ENCODE data around the gene RUVBL2.

RUVBL2 gene

GRCh38 chr19:49004133-49004532, 10.4 kb downstream of the RUVBL2 start:
- no peaks in the 10 kb centered on the region for H3K27me3 ChIP-seq (ENCODE audit: control insufficient read depth in 1 of 2, insufficient read depth in 1 of 2, low read length in 2 of 2)
- H3K4me3 ChIP-seq (ENCODE audit: insufficient read depth in 1 of 2, low read depth in 1 of 2, low read length in 2 of 2) = no peak overlapping the region
- H3K18ac ChIP-seq (ENCODE audit: low read depth in 1 of 2, low read length in 2 of 2) = no peak overlapping the region
- H2AK5ac ChIP-seq (ENCODE audit: low read length, severe bottlenecking) = no peak overlapping the region
- no peaks in the 10 kb centered on the region for H3K4me1 ChIP-seq (ENCODE audit: control insufficient read depth, insufficient read depth, low read depth, low read length)
- H2BK5ac ChIP-seq (ENCODE audit: low read depth, low read length, poor library complexity, severe bottlenecking) = no peak overlapping the region
- H4K8ac ChIP-seq (ENCODE audit: low read length) = no peak overlapping the region
- H4K91ac ChIP-seq (ENCODE audit: low read length) = no peak overlapping the region
- no peak overlapping the region for H2BK12ac ChIP-seq (ENCODE audit: low read length in 2 of 2)
- no peak overlapping the region for H3K9ac ChIP-seq (ENCODE audit: low read length)
- H3K79me1 ChIP-seq (replicated peaks; ENCODE audit: low read length, poor library complexity, severe bottlenecking) = peaks cover 22% of the 10 kb centered on the region
- peaks cover 43 to 52% of the 10 kb centered on the region in 2 experiments for H3K36me3 ChIP-seq (ENCODE audit: control insufficient read depth in 1 of 2, insufficient read depth in 2 of 2, low read depth in 1 of 2, low read length in 2 of 2)
- no peak overlapping the region for H3K27ac ChIP-seq (ENCODE audit: low read length, poor library complexity, severe bottlenecking)
- H2BK15ac ChIP-seq (ENCODE audit: low read depth, poor library complexity, severe bottlenecking) = no peak overlapping the region
- no peak overlapping the region for H3K23ac ChIP-seq (ENCODE audit: low read length in 2 of 2)
- H3K14ac ChIP-seq (ENCODE audit: low read length in 2 of 2) = no peak overlapping the region
- no peak overlapping the region for H3K4ac ChIP-seq (ENCODE audit: low read depth in 1 of 2, low read length in 2 of 2)
- no peaks in the 10 kb centered on the region for H3K9me3 ChIP-seq (ENCODE audit: control insufficient read depth, low read length)
- no peak for DNase-seq
- 99% methylated on average over 15 of the region's 15 CpGs for WGBS
- no peak overlapping the region for H3K4me2 ChIP-seq (ENCODE audit: low read length, poor library complexity, severe bottlenecking)
- H2AFZ ChIP-seq (ENCODE audit: low read depth, low read length) = no peak overlapping the region
- H2BK120ac ChIP-seq (ENCODE audit: low read depth, low read length) = no peak overlapping the region

GRCh38 chr19:49004964-49005614, 11.4 kb downstream of the RUVBL2 start:
- Histone ChIP-seq H3K14ac (ENCODE audit: low read length in 2 of 2) (no peak overlapping the region), H3K4me1 (ENCODE audit: control insufficient read depth, insufficient read depth, low read depth, low read length) (no peaks in the 10 kb centered on the region), H4K91ac (ENCODE audit: low read length) (no peak overlapping the region), H3K18ac (ENCODE audit: low read depth in 1 of 2, low read length in 2 of 2) (no peak overlapping the region), H2BK120ac (ENCODE audit: low read depth, low read length) (no peak overlapping the region), H3K9ac (ENCODE audit: low read length) (no peak overlapping the region), H4K8ac (ENCODE audit: low read length) (no peak overlapping the region), H3K4me2 (ENCODE audit: low read length, poor library complexity, severe bottlenecking) (no peak overlapping the region), H3K9me3 (ENCODE audit: control insufficient read depth, low read length) (no peaks in the 10 kb centered on the region), H2BK15ac (ENCODE audit: low read depth, poor library complexity, severe bottlenecking) (no peak overlapping the region), H3K79me1 (replicated peaks; ENCODE audit: low read length, poor library complexity, severe bottlenecking) (peaks cover 17% of the 10 kb centered on the region), H3K27me3 (ENCODE audit: control insufficient read depth in 1 of 2, insufficient read depth in 1 of 2, low read length in 2 of 2) (no peaks in the 10 kb centered on the region), H3K4ac (ENCODE audit: low read depth in 1 of 2, low read length in 2 of 2) (no peak overlapping the region), H2AFZ (ENCODE audit: low read depth, low read length) (no peak overlapping the region), H2AK5ac (ENCODE audit: low read length, severe bottlenecking) (no peak overlapping the region), H3K23ac (ENCODE audit: low read length in 2 of 2) (no peak overlapping the region), H3K27ac (ENCODE audit: low read length, poor library complexity, severe bottlenecking) (no peak overlapping the region), H3K4me3 (ENCODE audit: insufficient read depth in 1 of 2, low read depth in 1 of 2, low read length in 2 of 2) (no peak overlapping the region), H3K36me3 (ENCODE audit: control insufficient read depth in 1 of 2, insufficient read depth in 2 of 2, low read depth in 1 of 2, low read length in 2 of 2) (peaks cover 48 to 59% of the 10 kb centered on the region in 2 experiments), H2BK12ac (ENCODE audit: low read length in 2 of 2) (no peak overlapping the region), H2BK5ac (ENCODE audit: low read depth, low read length, poor library complexity, severe bottlenecking) (no peak overlapping the region)
- WGBS = 94% methylated on average over 6 of the region's 7 CpGs
- no peak for DNase-seq

- DNase-seq = no peak
- H4K91ac ChIP-seq (ENCODE audit: low read length) = no peak overlapping the region
- H3K18ac ChIP-seq (ENCODE audit: low read depth in 1 of 2, low read length in 2 of 2) = no peak overlapping the region
- H3K14ac ChIP-seq (ENCODE audit: low read length in 2 of 2) = no peak overlapping the region
- H3K36me3 ChIP-seq (ENCODE audit: control insufficient read depth in 1 of 2, insufficient read depth in 2 of 2, low read depth in 1 of 2, low read length in 2 of 2) = peaks cover 66 to 76% of the 10 kb centered on the region in 2 experiments
- no peak overlapping the region for H3K4ac ChIP-seq (ENCODE audit: low read depth in 1 of 2, low read length in 2 of 2)
- no peak overlapping the region for H2AK5ac ChIP-seq (ENCODE audit: low read length, severe bottlenecking)
- no peak overlapping the region for H3K4me2 ChIP-seq (ENCODE audit: low read length, poor library complexity, severe bottlenecking)
- 98% methylated on average over 22 of the region's 22 CpGs for WGBS
- no peak overlapping the region for H3K9ac ChIP-seq (ENCODE audit: low read length)
- H3K27me3 ChIP-seq (ENCODE audit: control insufficient read depth in 1 of 2, insufficient read depth in 1 of 2, low read length in 2 of 2) = no peaks in the 10 kb centered on the region
- H3K79me1 ChIP-seq (replicated peaks; ENCODE audit: low read length, poor library complexity, severe bottlenecking) = peaks cover 13% of the 10 kb centered on the region
- H2AFZ ChIP-seq (ENCODE audit: low read depth, low read length) = no peak overlapping the region
- H3K27ac ChIP-seq (ENCODE audit: low read length, poor library complexity, severe bottlenecking) = no peak overlapping the region
- H3K4me1 ChIP-seq (ENCODE audit: control insufficient read depth, insufficient read depth, low read depth, low read length) = no peaks in the 10 kb centered on the region
- no peak overlapping the region for H2BK120ac ChIP-seq (ENCODE audit: low read depth, low read length)
- H2BK12ac ChIP-seq (ENCODE audit: low read length in 2 of 2) = no peak overlapping the region
- H2BK5ac ChIP-seq (ENCODE audit: low read depth, low read length, poor library complexity, severe bottlenecking) = no peak overlapping the region
- no peak overlapping the region for H3K4me3 ChIP-seq (ENCODE audit: insufficient read depth in 1 of 2, low read depth in 1 of 2, low read length in 2 of 2)
- no peak overlapping the region for H3K23ac ChIP-seq (ENCODE audit: low read length in 2 of 2)
- H2BK15ac ChIP-seq (ENCODE audit: low read depth, poor library complexity, severe bottlenecking) = no peak overlapping the region
- H4K8ac ChIP-seq (ENCODE audit: low read length) = no peak overlapping the region
- no peaks in the 10 kb centered on the region for H3K9me3 ChIP-seq (ENCODE audit: control insufficient read depth, low read length)
Measured at GRCh38 chr19:49006905-49007304, 13.2 kb downstream of the RUVBL2 start.

DNA sequence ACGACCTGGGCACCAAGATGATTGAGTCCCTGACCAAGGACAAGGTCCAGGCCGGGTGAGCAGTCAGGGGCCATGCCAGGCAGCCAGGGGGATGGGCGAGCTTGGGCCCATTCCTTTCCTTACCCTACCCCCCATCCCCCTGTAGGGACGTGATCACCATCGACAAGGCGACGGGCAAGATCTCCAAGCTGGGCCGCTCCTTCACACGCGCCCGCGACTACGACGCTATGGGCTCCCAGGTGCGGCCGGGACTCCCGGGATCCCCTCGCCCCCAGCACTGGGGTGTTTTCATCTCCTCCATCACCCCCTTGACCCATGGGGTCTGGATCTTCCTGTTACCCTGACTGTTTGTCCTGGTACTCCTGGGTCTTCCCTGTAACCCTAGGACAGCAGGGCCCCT, 16.1 kb downstream of the RUVBL2 start:
- H4K8ac ChIP-seq (ENCODE audit: low read length) = no peak overlapping the region
- H3K4me3 ChIP-seq (ENCODE audit: insufficient read depth in 1 of 2, low read depth in 1 of 2, low read length in 2 of 2) = no peak overlapping the region
- no peak overlapping the region for H2AFZ ChIP-seq (ENCODE audit: low read depth, low read length)
- no peak overlapping the region for H3K23ac ChIP-seq (ENCODE audit: low read length in 2 of 2)
- H3K9ac ChIP-seq (ENCODE audit: low read length) = no peak overlapping the region
- H3K14ac ChIP-seq (ENCODE audit: low read length in 2 of 2) = no peak overlapping the region
- peaks cover 6% of the 10 kb centered on the region for H3K79me1 ChIP-seq (replicated peaks; ENCODE audit: low read length, poor library complexity, severe bottlenecking)
- H3K4me1 ChIP-seq (ENCODE audit: control insufficient read depth, insufficient read depth, low read depth, low read length) = no peaks in the 10 kb centered on the region
- H2BK120ac ChIP-seq (ENCODE audit: low read depth, low read length) = no peak overlapping the region
- WGBS = 96% methylated on average over 18 of the region's 18 CpGs
- DNase-seq = no peak
- no peak overlapping the region for H2AK5ac ChIP-seq (ENCODE audit: low read length, severe bottlenecking)
- no peak overlapping the region for H3K27ac ChIP-seq (ENCODE audit: low read length, poor library complexity, severe bottlenecking)
- H3K4ac ChIP-seq (ENCODE audit: low read depth in 1 of 2, low read length in 2 of 2) = no peak overlapping the region
- peaks cover 69 to 73% of the 10 kb centered on the region in 2 experiments for H3K36me3 ChIP-seq (ENCODE audit: control insufficient read depth in 1 of 2, insufficient read depth in 2 of 2, low read depth in 1 of 2, low read length in 2 of 2)
- no peak overlapping the region for H2BK15ac ChIP-seq (ENCODE audit: low read depth, poor library complexity, severe bottlenecking)
- no peak overlapping the region for H4K91ac ChIP-seq (ENCODE audit: low read length)
- no peak overlapping the region for H3K18ac ChIP-seq (ENCODE audit: low read depth in 1 of 2, low read length in 2 of 2)
- H3K27me3 ChIP-seq (ENCODE audit: control insufficient read depth in 1 of 2, insufficient read depth in 1 of 2, low read length in 2 of 2) = no peaks in the 10 kb centered on the region
- H3K9me3 ChIP-seq (ENCODE audit: control insufficient read depth, low read length) = no peaks in the 10 kb centered on the region
- no peak overlapping the region for H3K4me2 ChIP-seq (ENCODE audit: low read length, poor library complexity, severe bottlenecking)
- no peak overlapping the region for H2BK5ac ChIP-seq (ENCODE audit: low read depth, low read length, poor library complexity, severe bottlenecking)
- no peak overlapping the region for H2BK12ac ChIP-seq (ENCODE audit: low read length in 2 of 2)

Data from mesenchymal stem cell (in vitro differentiated cells and primary cell).